Vagina (tissue), 2 donors: ENCODE measurements around the gene C20orf173.

Source experiments
- CTCF ChIP-seq, 3 experiments: fragments of 450-650 bp in 2 of 3; fragments of 200-600 bp in 1 of 3; sonication (generic) in 1 of 3; IDR thresholded peaks; one replicate each; pipeline ENCODE4 v1.5.1; 2017 to 2019; ENCODE audit warnings: antibody characterized with exemption in 3 of 3, mild to moderate bottlenecking in 2 of 3, moderate library complexity in 2 of 3
- POLR2A ChIP-seq, 2 donors: fragments of 450-650 bp; IDR thresholded peaks; one replicate each; pipeline ENCODE4 v1.6.1; 2017; ENCODE audit warnings: antibody characterized with exemption in 2 of 2, mild to moderate bottlenecking in 2 of 2, moderate library complexity in 2 of 2
- POLR2AphosphoS5 ChIP-seq, 2 donors: sonication (generic); formaldehyde crosslinking; IDR thresholded peaks; one replicate each; pipeline ENCODE4 v1.9.0; 2017; ENCODE audit warnings: antibody characterized with exemption in 2 of 2, mild to moderate bottlenecking in 2 of 2, low read depth in 1 of 2; ENCODE audit not compliant: insufficient read depth in 1 of 2

- TF ChIP-seq POLR2A (IDR thresholded peaks at IDR 0.05): no peak
- TF ChIP-seq CTCF (IDR thresholded peaks at IDR 0.05): no peak
- no peak for TF ChIP-seq POLR2AphosphoS5 (IDR thresholded peaks at IDR 0.05; ENCODE audit: insufficient read depth in 1 of 2, low read depth in 1 of 2)
Observed at GRCh38 chr20:35527122-35527769, 2.2 kb downstream of the C20orf173 start.
